Measurements from ENCODE around the gene SRGAP3. TPM values are rescaled to one million over a fixed set of nuclear protein-coding genes. Genes with fewer than 3 reads are reported as not detected.
"Not testable (repeated sequence)": the region's sequence is repeated elsewhere in the genome, so short reads cannot be mapped to it uniquely, and the experiment has no call there.

Gene SRGAP3
- 6.2 TPM for polyA plus RNA-seq (2013, experiment 1 of 2)
- 10.3 TPM for polyA plus RNA-seq (2013, experiment 2 of 2)

GRCh38 chr3:9249273-9250192 is at the start of gene SRGAP3:
TSS of gene SRGAP3 (minus strand) at chr3:9249646. CDS start at chr3:9248951, 695 bp downstream.
- Histone ChIP-seq H3K9ac (ENCODE audit: low read depth, low read length) (peak within 1 kb of the TSS; percentile 68), H3K4me1 (ENCODE audit: insufficient read depth, low read length) (peaks cover 22% of the 10 kb centered on the region), H3K27ac (ENCODE audit: low read depth, low read length) (peak within 1 kb of the TSS; percentile 60; the same call in 1 of the 2 replicates), H3K36me3 (ENCODE audit: insufficient read depth, low read length) (no peaks in the 10 kb centered on the region), H3K9me3 (ENCODE audit: insufficient read depth, low read depth, low read length) (no peaks in the 10 kb centered on the region), H3K4me3 (ENCODE audit: low read length) (peak within 1 kb of the TSS; percentile 74), H3K27me3 (ENCODE audit: insufficient read depth, low read length) (0 out of 2 replicates have a peak, but pooled peaks cover 4% of the 10 kb centered on the region)
- WGBS = 13% methylated on average over 28 of the region's 28 CpGs

GRCh38 chr3:9298236-9298635 is 48.8 kb upstream of the SRGAP3 start:
- Histone ChIP-seq H3K9ac (ENCODE audit: low read depth, low read length) (no peak overlapping the region), H3K4me3 (ENCODE audit: low read length) (no peak overlapping the region), H3K36me3 (ENCODE audit: insufficient read depth, low read length) (no peaks in the 10 kb centered on the region), H3K27ac (ENCODE audit: low read depth, low read length) (no peak overlapping the region), H3K27me3 (ENCODE audit: insufficient read depth, low read length) (peaks cover 10% of the 10 kb centered on the region; the same call in 1 of the 2 replicates), H3K4me1 (ENCODE audit: insufficient read depth, low read length) (peaks cover 6% of the 10 kb centered on the region; the same call in 1 of the 2 replicates), H3K9me3 (ENCODE audit: insufficient read depth, low read depth, low read length) (no peaks in the 10 kb centered on the region)

- Histone ChIP-seq H3K9ac (ENCODE audit: low read depth, low read length) (no peak overlapping the region), H3K36me3 (ENCODE audit: insufficient read depth, low read length) (no peaks in the 10 kb centered on the region), H3K4me3 (ENCODE audit: low read length) (no peak overlapping the region), H3K9me3 (ENCODE audit: insufficient read depth, low read depth, low read length) (no peaks in the 10 kb centered on the region), H3K27me3 (ENCODE audit: insufficient read depth, low read length) (peaks cover 2% of the 10 kb centered on the region; the same call in 1 of the 2 replicates), H3K4me1 (ENCODE audit: insufficient read depth, low read length) (0 out of 2 replicates have a peak, but pooled peaks cover 7% of the 10 kb centered on the region), H3K27ac (ENCODE audit: low read depth, low read length) (no peak overlapping the region)
- WGBS = 80% methylated on average over 1 of the region's 1 CpG
Observed at GRCh38 chr3:9296241-9296640, 46.8 kb upstream of the SRGAP3 start.

- no peak overlapping the region for H3K9ac ChIP-seq (ENCODE audit: low read depth, low read length)
- H3K9me3 ChIP-seq (ENCODE audit: insufficient read depth, low read depth, low read length) = no peaks in the 10 kb centered on the region
- no peak overlapping the region for H3K4me3 ChIP-seq (ENCODE audit: low read length)
- H3K36me3 ChIP-seq (ENCODE audit: insufficient read depth, low read length) = no peaks in the 10 kb centered on the region
- no peak overlapping the region for H3K27ac ChIP-seq (ENCODE audit: low read depth, low read length)
- 0 out of 2 replicates have a peak, but pooled peaks cover 7% of the 10 kb centered on the region for H3K4me1 ChIP-seq (ENCODE audit: insufficient read depth, low read length)
- no peaks in the 10 kb centered on the region for H3K27me3 ChIP-seq (ENCODE audit: insufficient read depth, low read length)
Observed at GRCh38 chr3:9295007-9295406, 45.6 kb upstream of the SRGAP3 start.

- H3K4me1 ChIP-seq (ENCODE audit: insufficient read depth, low read length); H3K4me3 ChIP-seq (ENCODE audit: low read length); H3K9ac ChIP-seq (ENCODE audit: low read depth, low read length); H3K9me3 ChIP-seq (ENCODE audit: insufficient read depth, low read depth, low read length); H3K27ac ChIP-seq (ENCODE audit: low read depth, low read length); H3K36me3 ChIP-seq (ENCODE audit: insufficient read depth, low read length); H3K27me3 ChIP-seq (ENCODE audit: insufficient read depth, low read length): not testable (repeated sequence)
- 97% methylated on average over 2 of the region's 2 CpGs for WGBS
Observed at GRCh38 chr3:9293953-9294352, 44.5 kb upstream of the SRGAP3 start.

- Histone ChIP-seq H3K4me3 (ENCODE audit: low read length) (no peak overlapping the region), H3K4me1 (ENCODE audit: insufficient read depth, low read length) (0 out of 2 replicates have a peak, but pooled peaks cover 7% of the 10 kb centered on the region), H3K9ac (ENCODE audit: low read depth, low read length) (no peak overlapping the region), H3K9me3 (ENCODE audit: insufficient read depth, low read depth, low read length) (peaks cover 3% of the 10 kb centered on the region; the same call in 1 of the 2 replicates), H3K27ac (ENCODE audit: low read depth, low read length) (no peak overlapping the region), H3K27me3 (ENCODE audit: insufficient read depth, low read length) (no peaks in the 10 kb centered on the region), H3K36me3 (ENCODE audit: insufficient read depth, low read length) (no peaks in the 10 kb centered on the region)
- 87% methylated on average over 3 of the region's 3 CpGs for WGBS
Observed at GRCh38 chr3:9293076-9293475, 43.6 kb upstream of the SRGAP3 start.

- Histone ChIP-seq H3K27me3 (ENCODE audit: insufficient read depth, low read length) (no peaks in the 10 kb centered on the region), H3K9me3 (ENCODE audit: insufficient read depth, low read depth, low read length) (peaks cover 3% of the 10 kb centered on the region; the same call in 1 of the 2 replicates), H3K4me3 (ENCODE audit: low read length) (no peak overlapping the region), H3K36me3 (ENCODE audit: insufficient read depth, low read length) (no peaks in the 10 kb centered on the region), H3K9ac (ENCODE audit: low read depth, low read length) (no peak overlapping the region), H3K4me1 (ENCODE audit: insufficient read depth, low read length) (0 out of 2 replicates have a peak, but pooled peaks cover 7% of the 10 kb centered on the region), H3K27ac (ENCODE audit: low read depth, low read length) (no peak overlapping the region)
- 100% methylated on average over 2 of the region's 2 CpGs for WGBS
Observed at GRCh38 chr3:9292516-9292915, 43.1 kb upstream of the SRGAP3 start.

- H3K9me3 ChIP-seq (ENCODE audit: insufficient read depth, low read depth, low read length) = peaks cover 3% of the 10 kb centered on the region; the same call in 1 of the 2 replicates
- no peak overlapping the region for H3K27ac ChIP-seq (ENCODE audit: low read depth, low read length)
- no peak overlapping the region for H3K9ac ChIP-seq (ENCODE audit: low read depth, low read length)
- no peaks in the 10 kb centered on the region for H3K36me3 ChIP-seq (ENCODE audit: insufficient read depth, low read length)
- H3K4me1 ChIP-seq (ENCODE audit: insufficient read depth, low read length) = 0 out of 2 replicates have a peak, but pooled peaks cover 7% of the 10 kb centered on the region
- no peaks in the 10 kb centered on the region for H3K27me3 ChIP-seq (ENCODE audit: insufficient read depth, low read length)
- 66% methylated on average over 6 of the region's 6 CpGs for WGBS
- no peak overlapping the region for H3K4me3 ChIP-seq (ENCODE audit: low read length)
Observed at GRCh38 chr3:9291821-9292410, 42.5 kb upstream of the SRGAP3 start.

- 88% methylated on average over 2 of the region's 2 CpGs for WGBS
- Histone ChIP-seq H3K4me3 (ENCODE audit: low read length) (no peak overlapping the region), H3K27me3 (ENCODE audit: insufficient read depth, low read length) (no peaks in the 10 kb centered on the region)
Observed at GRCh38 chr3:9290566-9290965, 41.1 kb upstream of the SRGAP3 start.

GRCh38 chr3:9281533-9281932 is 32.1 kb upstream of the SRGAP3 start:
- H3K4me3 ChIP-seq (ENCODE audit: low read length); H3K27ac ChIP-seq (ENCODE audit: low read depth, low read length); H3K9ac ChIP-seq (ENCODE audit: low read depth, low read length); H3K9me3 ChIP-seq (ENCODE audit: insufficient read depth, low read depth, low read length); H3K36me3 ChIP-seq (ENCODE audit: insufficient read depth, low read length); H3K27me3 ChIP-seq (ENCODE audit: insufficient read depth, low read length): not testable (repeated sequence)
- 89% methylated on average over 8 of the region's 8 CpGs for WGBS
- peaks cover 11% of the 10 kb centered on the region for H3K4me1 ChIP-seq (ENCODE audit: insufficient read depth, low read length)

More at GRCh38 chr3:9290566-9290965, 41.1 kb upstream of the SRGAP3 start:
- Histone ChIP-seq H3K36me3 (ENCODE audit: insufficient read depth, low read length) (no peaks in the 10 kb centered on the region), H3K4me1 (ENCODE audit: insufficient read depth, low read length) (0 out of 2 replicates have a peak, but pooled peaks cover 7% of the 10 kb centered on the region), H3K9me3 (ENCODE audit: insufficient read depth, low read depth, low read length) (peaks cover 3% of the 10 kb centered on the region; the same call in 1 of the 2 replicates), H3K27ac (ENCODE audit: low read depth, low read length) (no peak overlapping the region), H3K9ac (ENCODE audit: low read depth, low read length) (no peak overlapping the region)
